HG02571 (cell line): Measurements from ENCODE around the gene CDKAL1.
A peak's percentile ranks its signal among the peaks of the same experiment; 100 is the strongest.

Source experiments
- ATAC-seq: cut with Tn5 transposase; IDR thresholded peaks from one replicate; pipeline ENCODE4 v1.9.1; 2021; ENCODE audit warnings: mild to moderate bottlenecking, moderate library complexity; ENCODE audit not compliant: unreplicated experiment

CDKAL1 gene

DNA sequence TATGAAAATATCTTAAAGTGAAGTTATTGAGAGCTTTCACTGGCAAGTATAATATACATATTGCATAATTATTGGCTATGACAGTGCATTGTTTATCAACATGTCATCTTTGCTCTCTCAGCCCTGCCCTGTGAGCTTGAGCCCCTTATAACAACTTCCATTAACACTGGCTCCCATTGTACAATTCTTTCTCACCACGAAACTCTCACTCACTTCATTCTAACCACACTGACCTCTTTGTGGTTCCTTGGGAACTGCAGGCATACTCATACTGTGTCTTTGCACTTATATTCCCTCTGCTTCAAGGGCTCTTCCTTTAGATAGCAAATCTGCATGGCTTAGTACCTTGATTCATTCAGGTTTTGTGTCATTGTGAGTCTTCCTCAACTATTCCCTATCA lies 411.8 kb downstream of the CDKAL1 start:
- peak; percentile 91 for ATAC-seq

DNA sequence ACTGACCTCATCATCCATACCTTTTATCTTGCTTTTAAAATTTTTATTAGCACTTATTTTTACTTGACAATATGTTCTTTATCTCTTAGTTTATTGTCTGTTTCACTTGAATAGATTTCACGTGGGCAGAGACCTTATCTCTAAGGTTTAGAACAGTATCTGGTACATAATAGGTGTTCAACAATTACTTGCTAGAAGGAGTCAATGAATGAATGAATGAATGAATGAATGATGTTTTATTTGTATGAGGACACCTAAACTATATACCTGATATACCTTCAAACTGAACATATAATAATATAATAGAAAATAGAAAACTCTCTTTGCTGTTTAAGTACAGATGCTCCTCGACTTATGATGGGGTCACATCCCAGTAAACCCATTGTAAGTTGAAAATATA lies 412.6 kb downstream of the CDKAL1 start:
- ATAC-seq: no peak

DNA sequence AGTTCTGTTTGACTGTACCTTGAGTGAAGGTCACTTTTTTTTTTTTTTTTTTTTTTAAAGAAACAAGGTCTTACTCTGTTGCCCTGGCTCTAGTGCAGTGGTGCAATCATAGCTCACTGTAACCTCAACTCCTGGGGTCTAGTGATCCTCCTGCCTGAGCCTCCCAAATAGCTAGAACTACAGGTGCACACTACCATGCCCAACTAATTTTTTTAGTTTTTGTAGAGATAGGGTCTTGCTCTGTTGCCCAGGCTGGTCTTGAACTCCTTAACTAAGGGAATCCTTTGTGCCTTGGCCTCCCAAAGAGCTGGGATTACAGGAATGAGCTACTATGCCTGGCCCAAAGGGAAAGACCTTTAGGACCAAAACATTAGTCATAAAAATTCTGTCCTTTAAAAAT lies 413.7 kb downstream of the CDKAL1 start:
- ATAC-seq: no peak

DNA sequence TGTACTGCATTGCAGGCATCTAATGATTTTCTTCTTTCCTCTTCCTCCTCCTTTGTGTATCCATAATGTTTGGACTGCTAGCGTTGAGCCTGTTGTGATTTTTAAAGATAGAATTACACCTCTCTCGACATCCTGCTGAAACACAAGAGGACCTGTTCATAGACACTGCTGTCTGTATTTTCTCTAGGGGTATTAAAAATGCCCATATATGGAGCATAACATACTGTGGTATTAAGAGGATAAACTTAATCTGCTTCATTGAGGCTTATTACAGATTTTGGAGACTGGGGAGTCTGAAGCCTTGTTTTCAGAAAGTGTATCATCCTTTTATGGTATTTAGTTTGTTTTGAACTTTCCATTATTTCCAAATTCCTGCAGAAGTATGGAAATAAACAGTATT lies 414.3 kb downstream of the CDKAL1 start:
- ATAC-seq: no peak

DNA sequence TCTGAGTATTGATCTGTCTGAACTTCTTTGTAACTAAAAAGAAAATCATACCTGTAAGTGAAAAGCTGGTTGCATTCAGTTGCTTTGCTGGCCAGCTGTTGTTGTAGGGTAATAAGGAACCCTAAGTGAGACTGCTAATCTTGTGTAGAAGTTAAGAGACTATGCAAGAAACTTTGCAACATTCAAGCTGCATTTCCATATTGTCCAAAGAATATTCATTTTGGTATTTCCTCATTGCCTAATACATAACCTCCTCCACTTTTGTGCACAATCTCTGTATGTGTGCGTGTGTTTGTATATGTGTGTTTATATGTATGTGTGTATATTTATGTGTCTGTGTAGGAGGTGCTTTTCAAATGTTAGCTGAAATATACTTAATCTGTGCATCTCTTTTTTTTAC lies 414.9 kb downstream of the CDKAL1 start:
- ATAC-seq: no peak

DNA sequence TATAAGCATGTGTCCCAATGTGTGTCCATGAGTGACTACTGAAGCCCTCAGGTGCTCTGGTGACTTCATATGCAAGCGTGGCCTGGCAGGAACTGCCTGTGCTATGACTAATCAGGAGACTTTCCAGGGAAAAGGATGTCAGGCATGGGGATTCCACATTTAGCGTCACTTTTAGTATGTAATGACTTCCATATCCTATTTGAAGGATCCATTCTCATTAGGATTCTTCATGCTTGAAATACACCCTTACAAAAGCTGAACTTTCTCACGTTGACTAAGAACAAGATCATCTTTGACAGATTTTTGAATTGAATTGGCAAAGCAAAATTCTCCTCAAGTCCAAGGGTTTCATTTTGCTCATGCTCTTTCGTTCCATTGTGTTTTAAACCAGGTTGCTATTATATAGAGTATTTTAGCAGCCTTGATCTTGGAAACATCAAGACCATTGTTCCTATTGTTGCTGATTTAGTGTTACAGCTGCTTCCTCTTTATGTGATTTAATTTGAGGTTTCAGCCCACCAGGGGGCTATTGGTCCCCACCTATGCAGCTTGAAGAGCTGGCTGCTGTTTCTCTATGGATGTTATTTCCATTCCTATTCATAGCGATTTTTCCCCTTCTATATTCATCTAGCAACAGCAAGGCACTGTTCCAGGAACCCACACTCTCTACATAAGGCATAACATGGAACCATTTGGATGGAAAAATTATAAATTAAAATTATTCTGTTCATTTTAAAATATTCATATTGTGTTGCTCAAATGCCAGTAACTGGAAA lies 418.6 kb downstream of the CDKAL1 start:
- ATAC-seq: no peak

DNA sequence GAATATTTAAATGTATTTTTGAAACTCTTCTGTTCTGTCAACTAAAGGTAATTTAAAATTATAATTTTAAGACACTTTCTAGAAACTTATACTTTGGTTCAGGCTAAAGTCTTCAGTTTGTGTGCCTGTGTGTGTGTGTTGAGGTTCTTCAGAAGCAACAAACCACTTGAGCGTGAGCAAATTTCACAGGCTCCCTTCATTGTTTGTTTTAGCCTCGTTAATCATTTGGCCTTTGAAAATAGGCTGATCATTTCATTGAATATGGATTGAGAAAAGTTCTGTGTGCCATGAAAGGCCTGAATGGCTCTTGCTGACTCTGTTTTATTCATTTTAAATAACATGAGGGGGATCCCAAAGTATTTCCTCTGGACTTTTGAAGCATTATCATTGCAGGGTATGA lies 420.1 kb downstream of the CDKAL1 start:
- no peak for ATAC-seq

DNA sequence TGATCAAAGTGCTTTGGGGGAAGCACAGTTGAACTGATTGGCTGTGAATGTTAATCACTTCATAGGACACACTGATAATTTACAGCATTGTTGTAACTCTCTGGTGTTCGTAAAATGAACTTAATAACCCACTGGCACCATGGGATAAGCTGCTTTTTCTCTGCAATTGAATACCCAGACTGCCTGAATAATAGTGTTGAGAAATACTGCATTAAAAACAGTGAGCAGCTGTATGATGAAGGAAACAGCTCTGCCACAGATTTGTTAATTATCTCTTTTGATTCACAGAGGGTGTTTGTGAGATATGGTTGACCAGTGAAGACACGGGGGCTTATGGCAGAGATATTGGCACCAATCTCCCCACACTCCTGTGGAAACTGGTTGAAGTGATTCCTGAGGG lies 420.9 kb downstream of the CDKAL1 start:
- no peak for ATAC-seq

DNA sequence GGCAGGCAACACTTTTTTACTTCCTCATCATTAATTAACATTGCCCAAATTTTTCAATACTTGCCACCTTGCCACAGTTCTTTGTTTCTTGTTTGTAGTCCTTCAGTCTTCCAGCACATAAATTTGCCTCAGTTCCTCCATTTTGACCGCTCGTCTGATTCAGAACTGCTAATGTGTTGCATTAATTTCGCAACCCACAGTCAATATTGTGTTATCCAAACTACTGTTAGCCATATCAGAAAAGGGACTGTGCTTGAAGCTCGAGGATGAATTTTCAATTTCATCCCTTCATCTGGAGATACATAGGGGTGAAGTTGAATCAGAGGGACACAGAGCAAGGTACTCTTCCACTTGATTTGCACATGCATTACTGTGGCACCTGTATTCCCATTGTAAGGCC lies 421.5 kb downstream of the CDKAL1 start:
- ATAC-seq: no peak

DNA sequence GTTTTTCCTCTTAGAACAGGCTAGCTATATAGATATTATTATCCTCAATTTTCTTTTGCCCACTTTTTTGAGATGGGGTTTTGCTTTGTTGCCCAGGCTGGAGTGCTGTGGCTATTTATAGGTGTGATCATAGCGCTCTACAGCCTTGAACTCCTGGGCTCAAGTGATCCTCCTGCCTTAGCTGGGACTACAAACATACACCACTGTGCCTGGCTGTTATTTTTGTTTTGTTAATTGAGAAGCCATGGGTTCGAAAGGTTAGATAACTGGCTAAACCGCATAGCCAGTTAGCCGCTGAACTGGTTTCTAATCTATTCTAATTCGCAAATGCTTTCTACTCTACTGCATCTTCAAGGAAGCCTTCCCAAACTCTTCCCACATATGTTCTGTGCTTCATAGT lies 425.8 kb downstream of the CDKAL1 start:
- no peak for ATAC-seq

DNA sequence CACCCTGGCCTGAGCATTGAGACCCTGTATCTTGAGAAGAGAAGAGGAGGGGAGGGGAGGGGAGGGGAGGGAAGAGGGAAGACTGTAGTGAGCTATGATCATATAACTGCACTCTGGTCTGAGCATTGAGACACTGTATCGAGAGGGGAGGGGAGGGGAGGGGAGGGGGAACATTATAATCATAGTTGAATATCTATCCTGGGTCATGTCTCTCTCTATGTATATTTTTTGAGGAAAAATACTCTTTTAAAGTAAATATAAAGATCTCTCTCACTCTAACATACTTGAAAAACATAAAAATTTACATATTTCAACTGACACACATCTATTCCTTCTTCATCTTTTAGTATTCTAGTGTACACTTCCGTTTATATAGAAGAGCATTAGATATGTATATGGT lies 431.0 kb downstream of the CDKAL1 start:
- no peak for ATAC-seq

DNA sequence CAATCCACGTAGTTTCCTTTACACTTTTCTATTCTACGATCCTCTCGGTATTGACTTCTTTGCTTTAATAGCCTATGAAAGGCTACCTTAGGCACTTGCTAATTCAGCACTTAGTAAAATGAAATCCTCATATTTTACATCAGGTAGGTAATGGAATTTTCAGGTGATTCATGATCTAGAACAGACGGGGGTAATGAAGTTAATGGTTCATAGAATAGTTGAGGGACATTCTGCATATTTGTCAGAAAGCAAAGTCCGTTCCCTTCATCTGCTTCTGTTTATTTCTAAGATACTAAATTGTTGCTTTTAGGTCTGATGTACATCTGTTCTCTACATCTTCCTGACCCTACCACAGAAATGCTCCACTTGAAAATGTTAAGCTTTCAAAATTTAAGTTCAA lies 431.7 kb downstream of the CDKAL1 start:
- no peak for ATAC-seq

DNA sequence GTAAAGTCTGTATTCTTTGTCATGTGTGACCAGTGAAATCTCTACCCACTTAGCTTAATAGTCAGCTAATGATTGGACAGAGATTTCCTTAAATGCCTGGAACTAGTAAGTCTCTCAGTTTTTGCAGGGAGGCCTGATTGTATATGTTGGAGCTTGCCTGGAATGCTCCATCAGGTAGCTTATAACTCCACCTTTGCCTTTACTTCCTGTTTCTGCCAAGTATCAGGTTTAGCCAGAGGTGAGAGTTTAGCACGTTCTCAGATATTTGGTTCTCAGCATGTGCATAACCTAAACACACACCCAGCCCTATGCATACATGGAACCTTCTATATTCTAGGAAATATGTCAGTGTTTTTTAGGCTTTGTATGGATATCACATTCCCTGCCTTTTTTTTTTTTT lies 435.3 kb downstream of the CDKAL1 start:
- no peak for ATAC-seq

DNA sequence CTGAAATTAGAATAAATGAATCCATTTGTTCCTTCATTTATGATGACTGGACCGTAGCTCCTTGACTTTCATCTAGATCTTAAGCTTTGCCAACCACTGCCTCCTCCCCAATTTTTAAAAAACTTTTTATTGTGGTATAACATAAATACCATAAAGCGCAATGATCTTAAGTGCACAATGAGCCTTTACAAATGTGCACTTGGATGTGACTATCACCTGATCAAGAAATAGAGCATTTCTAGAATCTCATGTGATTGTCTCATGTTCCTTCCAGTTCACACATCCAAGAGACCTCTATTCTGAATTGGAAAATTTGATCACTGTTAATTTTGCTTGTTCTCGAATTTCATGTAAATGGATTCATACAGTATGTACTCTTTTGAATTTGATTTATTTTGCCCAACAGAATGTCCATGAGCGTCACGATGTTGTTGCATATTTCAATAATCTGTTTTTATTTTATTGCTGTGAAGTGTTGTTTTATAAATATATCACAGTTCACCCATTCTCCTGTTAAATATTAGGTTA lies 442.2 kb downstream of the CDKAL1 start:
- no peak for ATAC-seq

DNA sequence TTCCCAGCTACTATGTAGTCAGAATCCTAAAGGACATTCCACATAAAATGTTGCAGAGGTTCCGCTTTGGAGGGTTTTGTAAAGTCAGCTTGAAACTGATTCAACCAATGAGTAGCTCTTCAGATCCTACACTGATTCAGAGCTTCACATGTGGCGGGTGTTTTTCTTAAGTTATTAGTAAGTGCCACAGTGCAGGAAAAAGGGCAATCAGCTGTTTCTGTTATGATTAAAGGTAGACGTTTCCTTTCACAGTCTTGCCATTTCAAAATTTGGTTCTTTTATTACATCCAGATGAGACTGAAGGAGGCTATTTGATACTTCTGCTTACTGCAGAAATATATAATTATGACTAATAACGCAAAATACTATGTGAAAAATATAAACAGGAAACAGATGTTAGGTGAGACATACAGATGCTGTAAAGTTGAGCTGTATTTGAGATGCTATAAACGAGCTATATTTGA lies 443.9 kb downstream of the CDKAL1 start:
- ATAC-seq: peak; percentile 78

DNA sequence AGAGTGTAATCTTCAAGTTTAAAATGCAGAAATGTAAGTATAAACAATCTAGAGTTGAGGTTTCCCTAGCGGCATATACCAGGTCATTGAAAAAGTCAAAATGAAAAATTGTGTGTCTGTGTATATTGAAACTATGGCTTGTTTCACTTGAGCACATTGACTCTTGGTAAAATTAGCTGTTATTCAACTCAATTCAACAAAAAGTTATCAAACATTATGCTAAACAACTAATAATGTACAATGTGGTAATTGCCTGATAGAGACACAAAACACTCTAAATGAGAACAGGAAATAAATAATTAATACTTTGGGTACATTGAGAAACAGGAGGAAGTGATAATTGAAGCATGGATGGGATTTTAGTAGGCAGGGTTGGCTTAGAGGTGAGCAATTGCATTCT lies 444.8 kb downstream of the CDKAL1 start:
- no peak for ATAC-seq

DNA sequence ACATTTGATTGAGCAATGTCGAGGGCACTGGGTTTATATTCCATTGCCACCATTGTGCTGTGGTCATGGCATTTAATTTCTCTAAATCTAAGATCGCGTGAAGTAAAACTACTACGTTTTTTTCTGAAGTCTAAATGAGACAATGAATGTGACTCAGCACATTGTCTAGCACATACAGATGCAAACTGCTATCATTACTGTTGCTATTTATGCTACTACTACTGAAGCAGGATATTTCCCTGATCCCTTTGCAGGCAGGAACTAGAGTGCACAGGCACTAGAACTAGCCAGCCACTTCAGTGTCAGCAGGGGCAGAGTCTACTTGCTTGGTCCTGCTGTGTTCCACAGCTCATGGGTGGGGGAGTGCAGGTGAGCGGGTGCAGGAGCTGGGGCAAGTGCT lies 449.7 kb downstream of the CDKAL1 start:
- ATAC-seq: no peak

DNA sequence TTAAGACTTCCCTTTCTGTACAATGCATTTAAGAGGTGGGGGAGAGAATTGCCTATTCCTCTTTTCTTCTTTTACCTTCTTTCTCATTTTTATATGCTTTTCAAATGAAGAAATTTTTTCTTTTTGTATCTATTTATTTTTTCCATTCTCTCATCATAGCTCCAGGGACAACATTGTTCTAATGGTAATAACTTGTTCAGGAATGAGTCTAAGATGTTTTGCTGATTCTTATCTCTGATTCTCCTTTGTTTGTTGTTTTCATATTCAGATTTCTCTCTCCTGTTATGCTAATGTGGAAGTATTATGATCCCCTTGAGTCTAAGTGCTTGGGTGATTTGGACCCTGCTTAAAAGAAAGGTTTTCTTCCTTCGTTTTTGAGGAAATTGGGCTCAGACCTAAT lies 451.6 kb downstream of the CDKAL1 start:
- no peak for ATAC-seq

DNA sequence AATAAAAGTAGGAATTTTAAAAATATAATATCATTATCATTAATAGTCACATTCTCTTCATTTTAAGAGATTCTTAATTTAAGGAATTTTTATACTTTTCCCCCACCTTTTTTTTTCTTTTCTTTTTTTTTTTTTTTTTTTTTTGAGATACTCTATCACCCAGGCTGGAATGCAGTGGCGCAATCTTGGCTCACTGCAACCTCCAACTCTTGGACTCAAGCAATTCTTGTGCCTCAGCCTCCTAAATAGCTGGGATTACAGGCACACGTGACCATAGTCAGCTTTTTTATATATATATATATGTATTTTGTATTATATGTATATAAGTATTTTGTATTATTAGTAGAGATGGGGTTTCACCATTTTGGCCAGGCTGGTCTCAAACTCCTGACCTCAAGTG lies 457.7 kb downstream of the CDKAL1 start:
- ATAC-seq: no peak

DNA sequence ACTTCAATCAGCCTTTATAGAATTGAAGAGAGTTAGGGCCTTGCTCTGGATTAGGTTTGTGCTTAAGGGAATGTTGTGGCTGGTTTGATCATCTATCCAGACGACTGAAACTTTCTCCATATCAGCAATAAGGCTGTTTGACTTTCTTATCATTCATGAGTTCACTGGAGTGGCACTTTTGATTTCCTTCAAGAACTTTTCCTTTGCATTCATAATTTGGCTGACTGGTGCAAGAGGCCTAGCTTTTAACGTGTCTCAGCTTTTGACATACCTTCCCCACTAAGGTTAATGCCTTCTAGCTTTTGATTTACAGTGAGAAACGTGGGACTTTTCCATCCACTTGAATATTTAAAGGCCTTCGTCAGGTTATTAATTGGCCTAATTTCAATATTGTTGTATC lies 461.8 kb downstream of the CDKAL1 start:
- ATAC-seq: no peak

DNA sequence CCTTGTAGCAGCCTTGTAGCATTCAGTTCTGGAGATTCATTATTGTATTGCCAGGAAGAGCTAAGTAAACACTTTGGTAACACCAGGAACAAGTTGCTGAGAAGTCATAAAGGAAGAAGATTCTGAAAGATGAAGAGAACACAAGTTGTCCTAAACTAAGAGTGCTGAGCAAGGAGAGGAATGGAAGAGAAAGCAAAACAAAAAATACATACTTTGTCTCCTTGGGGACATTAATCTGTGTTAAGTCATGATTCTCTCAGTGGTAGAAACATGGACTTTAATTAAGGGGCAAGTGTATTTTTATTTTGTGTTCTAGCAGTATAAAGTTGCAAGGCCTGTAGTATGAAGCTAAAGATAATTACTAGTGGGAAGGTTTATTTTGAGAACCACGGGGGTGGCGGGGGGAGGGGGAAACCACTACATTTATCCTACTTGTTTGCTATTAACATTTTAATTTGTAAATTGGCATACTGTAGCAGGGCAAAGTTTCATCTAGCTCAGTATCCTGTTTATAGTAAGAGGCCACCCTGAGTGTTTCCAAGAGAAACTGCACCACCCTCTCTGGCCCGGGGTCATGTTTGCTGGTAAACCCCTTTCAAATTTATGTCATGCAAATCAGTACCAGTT lies 463.0 kb downstream of the CDKAL1 start:
- no peak for ATAC-seq

DNA sequence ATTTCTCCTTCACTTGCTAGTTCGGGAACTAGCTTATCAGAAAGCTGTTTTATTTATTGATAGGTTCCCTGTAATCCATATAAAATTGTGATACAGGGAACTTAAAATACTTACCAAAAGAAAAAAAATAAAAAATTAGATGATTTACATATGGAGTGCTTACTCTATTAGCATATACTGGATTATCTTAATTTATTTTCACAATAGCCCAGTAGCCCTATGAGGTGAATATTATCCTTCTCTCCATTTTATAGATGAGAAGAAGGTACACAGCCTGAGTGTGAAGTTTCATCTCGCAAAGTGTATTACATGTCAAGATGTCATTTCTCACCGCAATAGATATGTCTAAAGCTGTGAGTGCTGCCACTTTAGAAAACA lies 463.5 kb downstream of the CDKAL1 start:
- no peak for ATAC-seq
